ENCODE measurements around the gene KCNIP3.

The KCNIP3 gene

DNA sequence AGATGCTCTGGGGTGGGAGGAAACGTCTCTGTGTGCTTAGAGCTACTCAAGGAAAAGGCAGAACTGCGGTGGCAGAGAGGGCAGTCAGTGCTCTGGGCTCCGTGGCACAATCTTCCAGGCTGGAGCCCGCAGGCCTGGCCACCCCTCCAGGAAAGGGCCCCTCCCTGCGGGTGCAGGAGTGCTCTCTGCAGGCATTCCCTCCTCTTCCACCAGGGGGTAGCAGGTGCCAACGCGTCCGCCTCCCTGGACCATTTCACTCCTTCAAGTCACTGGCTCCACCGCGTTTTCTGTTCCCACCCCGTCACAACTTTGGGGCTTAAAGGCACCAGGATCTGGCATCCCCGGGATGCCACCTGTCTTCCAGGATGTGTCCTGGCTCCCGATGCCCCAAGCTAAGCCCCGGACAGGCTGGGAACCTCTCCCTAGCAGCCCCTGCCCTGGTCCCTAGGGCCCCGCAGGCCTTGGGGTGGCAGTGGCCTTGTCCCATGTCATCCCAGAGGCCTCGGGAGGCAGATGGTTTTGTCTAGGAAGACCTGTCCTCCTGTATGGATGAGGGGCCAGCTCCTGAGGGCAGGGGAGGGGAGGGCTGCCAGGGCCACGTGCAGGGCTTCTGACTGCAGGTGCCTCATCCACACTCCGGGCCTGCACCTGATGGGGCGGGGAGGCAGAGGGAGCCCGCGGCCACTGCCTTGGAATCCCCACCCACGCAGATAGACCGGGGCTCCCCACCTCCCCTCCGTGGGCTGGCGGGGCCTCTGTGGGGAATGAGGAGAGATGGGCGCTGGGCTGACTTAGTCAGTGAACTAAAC is 26.4 kb downstream of the KCNIP3 start:
- TF ChIP-seq, protein P1, sequence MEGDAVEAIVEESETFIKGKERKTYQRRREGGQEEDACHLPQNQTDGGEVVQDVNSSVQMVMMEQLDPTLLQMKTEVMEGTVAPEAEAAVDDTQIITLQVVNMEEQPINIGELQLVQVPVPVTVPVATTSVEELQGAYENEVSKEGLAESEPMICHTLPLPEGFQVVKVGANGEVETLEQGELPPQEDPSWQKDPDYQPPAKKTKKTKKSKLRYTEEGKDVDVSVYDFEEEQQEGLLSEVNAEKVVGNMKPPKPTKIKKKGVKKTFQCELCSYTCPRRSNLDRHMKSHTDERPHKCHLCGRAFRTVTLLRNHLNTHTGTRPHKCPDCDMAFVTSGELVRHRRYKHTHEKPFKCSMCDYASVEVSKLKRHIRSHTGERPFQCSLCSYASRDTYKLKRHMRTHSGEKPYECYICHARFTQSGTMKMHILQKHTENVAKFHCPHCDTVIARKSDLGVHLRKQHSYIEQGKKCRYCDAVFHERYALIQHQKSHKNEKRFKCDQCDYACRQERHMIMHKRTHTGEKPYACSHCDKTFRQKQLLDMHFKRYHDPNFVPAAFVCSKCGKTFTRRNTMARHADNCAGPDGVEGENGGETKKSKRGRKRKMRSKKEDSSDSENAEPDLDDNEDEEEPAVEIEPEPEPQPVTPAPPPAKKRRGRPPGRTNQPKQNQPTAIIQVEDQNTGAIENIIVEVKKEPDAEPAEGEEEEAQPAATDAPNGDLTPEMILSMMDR (IDR thresholded peaks at IDR 0.05; ENCODE audit: low read length, missing control alignments): peak; percentile 30
- no peak overlapping the region for H3K4me3 ChIP-seq (replicated peaks; ENCODE audit: low read depth, low read length)
- DNase-seq (ENCODE audit: low read depth): no peak

DNA sequence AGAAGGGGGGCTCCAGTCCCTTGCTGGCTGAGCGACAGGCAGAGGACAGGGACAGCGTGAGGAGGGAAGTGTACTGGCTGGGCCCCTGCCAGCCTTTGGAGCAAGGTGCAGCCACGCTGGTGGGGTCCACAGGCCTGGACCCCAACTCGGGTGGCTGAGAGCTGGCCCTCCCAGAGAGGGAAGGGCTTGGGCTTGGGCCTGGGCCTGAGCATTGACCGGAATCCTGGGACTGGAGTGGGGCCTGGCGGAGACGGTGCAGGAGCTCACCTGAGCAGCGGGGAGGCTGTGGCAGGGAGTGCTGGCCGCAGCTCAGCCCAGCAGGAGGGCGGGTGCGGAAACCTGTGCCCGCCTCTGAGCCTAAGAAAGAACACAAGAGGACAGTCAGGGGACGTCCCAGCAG is 27.9 kb downstream of the KCNIP3 start:
- TF ChIP-seq, protein P1 (IDR thresholded peaks at IDR 0.05; ENCODE audit: low read length, missing control alignments): no peak
- no peak overlapping the region for H3K4me3 ChIP-seq (replicated peaks; ENCODE audit: low read depth, low read length)

DNA sequence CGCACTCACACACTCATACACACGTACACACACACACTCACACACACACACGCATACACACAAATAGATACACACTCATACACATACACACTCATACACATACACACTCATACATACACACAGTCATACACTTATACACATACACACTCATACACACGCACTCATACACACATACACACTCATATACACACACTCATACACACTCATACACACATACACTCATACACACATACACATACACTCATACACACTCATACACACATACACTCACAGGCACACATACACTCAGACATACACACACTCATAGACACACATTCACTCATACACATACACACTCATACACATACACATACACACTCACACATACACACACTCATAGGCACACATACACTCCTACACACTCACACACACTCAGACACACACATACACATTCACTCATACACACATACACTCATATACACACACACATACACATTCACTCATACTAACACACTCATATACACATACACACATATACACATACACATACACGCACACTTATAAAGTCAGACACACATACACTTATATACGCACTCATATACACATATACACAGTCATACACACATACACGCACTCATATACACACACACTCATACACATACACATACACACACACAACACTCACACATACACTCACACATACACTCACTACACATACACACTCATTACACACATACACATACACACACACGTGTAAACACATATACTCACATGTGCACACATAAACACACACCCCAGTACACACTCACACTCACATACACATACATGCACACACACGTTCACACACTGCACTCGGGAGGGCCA is 28.7 kb downstream of the KCNIP3 start:
- TF ChIP-seq, protein P1 (IDR thresholded peaks at IDR 0.05; ENCODE audit: low read length, missing control alignments): no peak
- DNase-seq (ENCODE audit: low read depth): no peak
- no peak overlapping the region for H3K4me3 ChIP-seq (replicated peaks; ENCODE audit: low read depth, low read length)

More for the DNA sequence above, 27.9 kb downstream of the KCNIP3 start:
- no peak for DNase-seq (ENCODE audit: low read depth)

DNA sequence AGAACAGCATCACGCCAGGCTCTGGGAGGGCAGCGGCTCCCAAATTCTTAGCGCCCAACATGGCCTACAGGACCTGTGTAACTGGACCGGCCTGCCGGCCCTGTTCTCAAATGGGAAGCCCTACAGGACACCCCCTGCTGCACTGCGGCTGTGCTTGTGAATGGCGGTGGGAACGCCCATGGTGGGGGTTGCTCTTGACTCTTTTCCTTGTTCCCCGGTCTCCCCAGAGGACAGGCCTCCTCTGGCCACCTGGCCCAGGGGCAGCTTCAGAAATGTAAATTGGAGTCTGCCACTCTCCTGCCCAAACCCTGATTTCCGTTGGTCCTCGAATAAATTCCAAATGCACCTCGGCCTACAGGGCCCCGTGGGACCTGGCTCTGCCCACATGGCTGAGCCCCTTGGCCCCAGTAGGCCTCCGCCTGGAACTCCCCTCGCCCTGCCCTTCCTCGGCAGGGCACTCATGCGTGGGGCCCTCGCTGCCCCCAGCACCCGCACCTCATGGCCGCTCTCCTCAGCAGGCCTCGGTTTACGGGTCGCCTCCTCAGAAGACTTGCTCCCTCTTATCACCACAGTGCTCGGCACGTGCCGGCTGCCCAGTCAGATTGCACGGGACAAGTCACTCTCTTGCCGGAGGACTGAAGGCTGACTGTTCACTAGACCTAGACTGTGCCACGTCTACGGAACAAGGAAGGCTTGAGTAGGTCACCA is 29.4 kb downstream of the KCNIP3 start:
- DNase-seq (ENCODE audit: low read depth): no peak
- H3K4me3 ChIP-seq (replicated peaks; ENCODE audit: low read depth, low read length): no peak overlapping the region
- TF ChIP-seq, protein P1 (IDR thresholded peaks at IDR 0.05; ENCODE audit: low read length, missing control alignments): no peak

DNA sequence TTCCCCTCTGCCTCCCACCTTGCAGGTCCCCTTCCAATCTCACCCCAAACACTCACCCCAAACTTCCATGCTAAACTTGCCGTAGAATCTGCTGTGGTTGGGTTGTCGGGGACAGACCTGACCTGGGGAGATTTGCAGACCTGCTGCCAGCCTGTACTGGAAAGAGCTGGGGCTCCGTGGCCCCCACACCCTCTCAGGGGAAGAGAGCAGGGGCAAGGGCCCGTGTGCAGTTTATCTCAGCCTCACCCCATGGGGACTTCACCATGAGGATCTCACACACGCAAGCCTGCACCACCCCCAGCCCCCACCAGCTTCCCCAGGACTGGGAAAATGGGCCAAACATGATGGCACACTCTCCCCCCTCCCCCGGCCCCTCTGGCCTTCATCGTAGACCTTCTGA is 30.7 kb downstream of the KCNIP3 start:
- TF ChIP-seq, protein P1 (IDR thresholded peaks at IDR 0.05; ENCODE audit: low read length, missing control alignments): no peak
- no peak overlapping the region for H3K4me3 ChIP-seq (replicated peaks; ENCODE audit: low read depth, low read length)
- DNase-seq (ENCODE audit: low read depth): no peak

DNA sequence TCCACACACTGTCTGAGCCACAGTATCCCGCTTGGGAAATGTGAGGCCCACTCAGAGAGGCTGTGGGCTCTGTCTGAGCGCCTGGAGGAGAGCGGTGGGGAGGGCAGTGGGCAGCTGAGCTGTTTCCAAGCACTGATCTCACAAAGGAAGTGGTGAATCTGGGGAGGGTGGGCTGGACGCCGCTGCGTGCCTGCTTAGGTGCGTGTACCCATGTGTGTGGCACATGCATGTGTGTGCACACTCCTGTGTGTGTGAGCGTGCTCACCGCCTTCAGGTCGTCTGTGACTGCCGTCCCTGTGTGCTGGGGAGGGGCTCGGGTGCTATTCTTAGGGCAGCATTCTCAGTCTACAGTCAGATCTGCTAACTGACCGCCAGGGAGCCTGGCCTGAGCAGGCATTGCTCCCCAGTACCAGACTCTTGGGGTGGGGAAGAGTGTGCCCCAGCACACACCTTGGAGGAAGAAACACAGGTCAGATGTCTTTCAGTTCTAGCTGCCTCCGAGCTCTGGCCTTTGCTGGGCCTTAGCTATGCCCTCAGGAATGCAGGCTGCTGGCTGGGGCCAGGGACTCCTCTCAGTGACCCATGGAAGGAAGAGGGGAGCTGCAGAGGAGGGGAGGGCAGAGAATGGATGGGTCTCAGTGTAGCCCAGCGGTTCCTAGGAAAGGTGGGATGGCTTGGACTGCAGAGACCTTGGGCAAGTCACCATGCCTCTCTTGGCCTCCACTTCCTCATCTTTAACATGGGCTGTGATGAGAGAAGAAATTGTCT is 31.4 kb downstream of the KCNIP3 start:
- TF ChIP-seq, protein P1 (IDR thresholded peaks at IDR 0.05; ENCODE audit: low read length, missing control alignments): no peak
- no peak overlapping the region for H3K4me3 ChIP-seq (replicated peaks; ENCODE audit: low read depth, low read length)
- DNase-seq (ENCODE audit: low read depth): no peak
